Measurements from ENCODE around the gene AGAP1. TPM values are rescaled to one million over a fixed set of nuclear protein-coding genes. Genes with fewer than 3 reads are reported as not detected.

AGAP1 gene
- total and polyA plus RNA-seq, 11 donors, result 5.9 to 21.6 (median 18.9) TPM

- intact Hi-C loops (cut with DNase I), result no loop called here
- H3K4me1 ChIP-seq, result peaks cover 0 to 8% (median 0%) of the 10 kb centered on the region in 12 donors
- peaks cover 12 to 57% (median 40%) of the 10 kb centered on the region in 9 donors for H3K27me3 ChIP-seq
- no peak overlapping the region for H3K4me3 ChIP-seq
- TF ChIP-seq POLR2A (IDR thresholded peaks at IDR 0.05), result no peak
- TF ChIP-seq, protein P1, sequence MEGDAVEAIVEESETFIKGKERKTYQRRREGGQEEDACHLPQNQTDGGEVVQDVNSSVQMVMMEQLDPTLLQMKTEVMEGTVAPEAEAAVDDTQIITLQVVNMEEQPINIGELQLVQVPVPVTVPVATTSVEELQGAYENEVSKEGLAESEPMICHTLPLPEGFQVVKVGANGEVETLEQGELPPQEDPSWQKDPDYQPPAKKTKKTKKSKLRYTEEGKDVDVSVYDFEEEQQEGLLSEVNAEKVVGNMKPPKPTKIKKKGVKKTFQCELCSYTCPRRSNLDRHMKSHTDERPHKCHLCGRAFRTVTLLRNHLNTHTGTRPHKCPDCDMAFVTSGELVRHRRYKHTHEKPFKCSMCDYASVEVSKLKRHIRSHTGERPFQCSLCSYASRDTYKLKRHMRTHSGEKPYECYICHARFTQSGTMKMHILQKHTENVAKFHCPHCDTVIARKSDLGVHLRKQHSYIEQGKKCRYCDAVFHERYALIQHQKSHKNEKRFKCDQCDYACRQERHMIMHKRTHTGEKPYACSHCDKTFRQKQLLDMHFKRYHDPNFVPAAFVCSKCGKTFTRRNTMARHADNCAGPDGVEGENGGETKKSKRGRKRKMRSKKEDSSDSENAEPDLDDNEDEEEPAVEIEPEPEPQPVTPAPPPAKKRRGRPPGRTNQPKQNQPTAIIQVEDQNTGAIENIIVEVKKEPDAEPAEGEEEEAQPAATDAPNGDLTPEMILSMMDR (IDR thresholded peaks at IDR 0.05), result no peak
- H3K9me3 ChIP-seq, result peaks cover 0 to 14% (median 5%) of the 10 kb centered on the region in 12 donors
- DNase-seq (no peak), ATAC-seq (no peak)
- H3K36me3 ChIP-seq, result no peaks in the 10 kb centered on the region
- 93 to 95% (median 94%) methylated on average over 6 of the region's 6 CpGs for WGBS, 4 donors
- H3K27ac ChIP-seq, result no peak overlapping the region
Measured at GRCh38 chr2:236157366-236157765, 663.5 kb downstream of the AGAP1 start.

DNA sequence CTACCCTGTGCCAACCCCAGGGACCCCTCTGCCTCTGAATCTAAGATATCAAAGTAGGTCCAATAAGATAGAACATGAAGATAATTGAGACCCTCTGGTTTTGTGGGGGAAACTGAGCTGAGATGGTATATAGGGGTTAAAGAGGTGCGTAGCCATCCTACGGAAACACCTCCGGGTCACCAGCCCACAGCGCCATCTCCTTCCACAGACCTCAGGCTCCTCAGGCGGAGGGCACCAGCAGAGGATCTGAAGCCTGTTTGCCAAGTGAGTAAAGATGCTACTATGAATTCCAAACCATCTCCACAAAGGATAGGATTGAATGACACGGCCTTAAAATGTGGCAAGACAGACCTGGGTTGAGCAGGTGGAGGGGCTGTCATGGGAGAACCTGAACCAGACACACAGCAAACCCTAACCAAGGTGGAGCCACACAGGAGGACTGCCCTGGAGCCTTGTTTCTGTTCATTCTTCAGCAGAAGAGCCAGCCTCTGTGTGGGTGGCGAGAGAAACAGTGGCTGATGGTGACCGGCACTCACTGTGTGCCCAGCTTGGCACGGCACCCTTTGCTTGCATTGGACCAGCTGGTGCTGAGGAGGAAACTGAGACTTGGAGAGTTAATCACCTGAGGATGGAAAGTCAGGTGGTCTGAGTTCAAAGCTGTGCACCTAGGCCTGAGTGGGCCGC, 664.1 kb downstream of the AGAP1 start:
- Histone ChIP-seq H3K27me3 (peaks cover 12 to 62% (median 46%) of the 10 kb centered on the region in 9 donors), H3K4me3 (no peak overlapping the region), H3K9me3 (peaks cover 0 to 8% (median 2%) of the 10 kb centered on the region in 12 donors), H3K27ac (no peak overlapping the region), H3K36me3 (no peaks in the 10 kb centered on the region), H3K4me1 (peaks cover 0 to 9% (median 0%) of the 10 kb centered on the region in 12 donors)
- intact Hi-C loops (cut with DNase I), result no loop called here
- ATAC-seq (no peak), DNase-seq (no peak)
- TF ChIP-seq, protein P1 (IDR thresholded peaks at IDR 0.05), result no peak
- no peak for TF ChIP-seq POLR2A (IDR thresholded peaks at IDR 0.05)
- WGBS, 4 donors, result 90 to 94% (median 91%) methylated on average over 10 of the region's 10 CpGs

- Histone ChIP-seq H3K4me1 (peaks cover under 1 to 21% (median 10%) of the 10 kb centered on the region in 12 donors), H3K27me3 (peaks cover 13 to 75% (median 58%) of the 10 kb centered on the region in 9 donors), H3K27ac (no peak overlapping the region), H3K9me3 (no peaks in the 10 kb centered on the region), H3K4me3 (no peak overlapping the region), H3K36me3 (no peaks in the 10 kb centered on the region)
- intact Hi-C loops (cut with DNase I), result no loop called here
- ATAC-seq (no peak), DNase-seq (no peak)
- 20 to 27% (median 23%) methylated on average over 37 to 45 of the region's 45 CpGs for WGBS, 4 donors
- TF ChIP-seq, protein P1 (IDR thresholded peaks at IDR 0.05), result no peak
- no peak for TF ChIP-seq POLR2A (IDR thresholded peaks at IDR 0.05)
Measured at GRCh38 chr2:236158969-236159777, 665.3 kb downstream of the AGAP1 start.

DNA sequence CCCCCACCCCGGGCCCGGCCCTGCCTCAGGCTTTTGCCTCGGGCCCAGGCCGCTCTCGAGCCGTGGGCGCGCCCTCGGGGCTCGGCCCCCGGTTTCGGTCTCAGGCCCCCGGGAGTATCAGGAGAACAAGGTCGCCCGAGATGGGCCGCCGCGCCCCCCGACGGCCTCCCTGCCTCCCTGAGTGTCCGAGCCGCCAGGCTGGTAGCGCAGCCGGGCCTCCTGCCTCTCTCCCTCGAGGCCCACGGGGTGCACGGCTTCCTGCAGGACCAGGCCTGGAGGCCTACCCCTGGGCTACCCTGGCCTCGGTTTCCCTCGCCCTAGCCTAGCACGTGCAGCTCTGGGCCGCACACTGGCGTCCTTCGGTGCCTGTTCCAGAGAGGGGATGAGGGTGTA, 665.9 kb downstream of the AGAP1 start:
- Histone ChIP-seq H3K27ac (no peak overlapping the region), H3K27me3 (peaks cover 19 to 81% (median 64%) of the 10 kb centered on the region in 9 donors), H3K4me1 (peaks cover 5 to 27% (median 15%) of the 10 kb centered on the region in 12 donors), H3K9me3 (no peaks in the 10 kb centered on the region), H3K4me3 (no peak overlapping the region), H3K36me3 (no peaks in the 10 kb centered on the region)
- TF ChIP-seq, protein P1 (IDR thresholded peaks at IDR 0.05), result no peak
- TF ChIP-seq POLR2A (IDR thresholded peaks at IDR 0.05), result no peak
- WGBS, 4 donors, result 10 to 12% (median 11%) methylated on average over 9 to 33 of the region's 33 CpGs
- intact Hi-C loops (cut with DNase I), result no loop called here
- DNase-seq (no peak), ATAC-seq (no peak)

Data from heart left ventricle (tissue), 16 donors.